ENCODE data around the gene CNTNAP2.

CNTNAP2 gene

GRCh38 chr7:148093375-148094166 lies 1977.0 kb downstream of the CNTNAP2 start:
- no peak for DNase-seq (ENCODE audit: low read depth in 2 of 2)

- DNase-seq (ENCODE audit: low read depth in 2 of 2): no peak
Measured at GRCh38 chr7:148095066-148095465, 1978.5 kb downstream of the CNTNAP2 start.

GRCh38 chr7:148104136-148104716 lies 1987.6 kb downstream of the CNTNAP2 start:
- no peak for DNase-seq (ENCODE audit: low read depth in 2 of 2)

- DNase-seq (ENCODE audit: low read depth in 2 of 2): no peak
Measured at GRCh38 chr7:148104924-148105323, 1988.3 kb downstream of the CNTNAP2 start.

- DNase-seq (ENCODE audit: low read depth in 2 of 2): no peak
Measured at GRCh38 chr7:148105853-148106252, 1989.3 kb downstream of the CNTNAP2 start.

- DNase-seq (ENCODE audit: low read depth in 2 of 2): no peak
Measured at GRCh38 chr7:148107443-148108127, 1991.0 kb downstream of the CNTNAP2 start.

GRCh38 chr7:148108381-148108780 lies 1991.8 kb downstream of the CNTNAP2 start:
- DNase-seq (ENCODE audit: low read depth in 2 of 2): no peak

- DNase-seq (ENCODE audit: low read depth in 2 of 2): no peak
Measured at GRCh38 chr7:148110097-148110868, 1993.7 kb downstream of the CNTNAP2 start.

- no peak for DNase-seq (ENCODE audit: low read depth in 2 of 2)
Measured at GRCh38 chr7:148114804-148115203, 1998.2 kb downstream of the CNTNAP2 start.

GRCh38 chr7:148115308-148115707 lies 1998.7 kb downstream of the CNTNAP2 start:
- no peak for DNase-seq (ENCODE audit: low read depth in 2 of 2)

GRCh38 chr7:148116195-148116594 lies 1999.6 kb downstream of the CNTNAP2 start:
- no peak for DNase-seq (ENCODE audit: low read depth in 2 of 2)

- no peak for DNase-seq (ENCODE audit: low read depth in 2 of 2)
Measured at GRCh38 chr7:148116829-148117403, 2000.3 kb downstream of the CNTNAP2 start.

GRCh38 chr7:148118371-148118770 lies 2001.8 kb downstream of the CNTNAP2 start:
- no peak for DNase-seq (ENCODE audit: low read depth in 2 of 2)

GRCh38 chr7:148121401-148121800 lies 2004.8 kb downstream of the CNTNAP2 start:
- DNase-seq (ENCODE audit: low read depth in 2 of 2): no peak

GRCh38 chr7:148121847-148122246 lies 2005.2 kb downstream of the CNTNAP2 start:
- DNase-seq (ENCODE audit: low read depth in 2 of 2): no peak

GRCh38 chr7:148124477-148124876 lies 2007.9 kb downstream of the CNTNAP2 start:
- DNase-seq (ENCODE audit: low read depth in 2 of 2): no peak

- no peak for DNase-seq (ENCODE audit: low read depth in 2 of 2)
Measured at GRCh38 chr7:148127374-148127773, 2010.8 kb downstream of the CNTNAP2 start.

GRCh38 chr7:148129023-148129422 lies 2012.4 kb downstream of the CNTNAP2 start:
- no peak for DNase-seq (ENCODE audit: low read depth in 2 of 2)

GRCh38 chr7:148135116-148135515 lies 2018.5 kb downstream of the CNTNAP2 start:
- DNase-seq (ENCODE audit: low read depth in 2 of 2): no peak

GRCh38 chr7:148135997-148136396 lies 2019.4 kb downstream of the CNTNAP2 start:
- no peak for DNase-seq (ENCODE audit: low read depth in 2 of 2)

- no peak for DNase-seq (ENCODE audit: low read depth in 2 of 2)
Measured at GRCh38 chr7:148142660-148143248, 2026.2 kb downstream of the CNTNAP2 start.
